Epidermal melanocyte (primary cell): ENCODE measurements around the gene ZDHHC3.
A peak's percentile ranks its signal among the peaks of the same experiment; 100 is the strongest.
"Not testable (repeated sequence)": the region's sequence is repeated elsewhere in the genome, so short reads cannot be mapped to it uniquely, and the experiment has no call there.

Experiments used
- DNase-seq: peaks from one replicate; pipeline ENCODE4 v3.0.0; 2011; ENCODE audit warnings: low spot score; ENCODE audit not compliant: insufficient read length

Gene ZDHHC3

GRCh38 chr3:44996556-44996969, 20.6 kb upstream of the ZDHHC3 start:
- no peak for DNase-seq

GRCh38 chr3:44995142-44995770, 19.3 kb upstream of the ZDHHC3 start:
- peak; percentile 27 for DNase-seq

GRCh38 chr3:44993471-44994205, 17.7 kb upstream of the ZDHHC3 start:
- peak; percentile 54 for DNase-seq

- DNase-seq: no peak
Measured at GRCh38 chr3:44992555-44993470, 16.8 kb upstream of the ZDHHC3 start.

GRCh38 chr3:44991326-44991725, 15.4 kb upstream of the ZDHHC3 start:
- DNase-seq: no peak

- DNase-seq: no peak
Measured at GRCh38 chr3:44989636-44990373, 13.8 kb upstream of the ZDHHC3 start.

GRCh38 chr3:44989141-44989540, 13.2 kb upstream of the ZDHHC3 start:
- no peak for DNase-seq

GRCh38 chr3:44988073-44988472, 12.1 kb upstream of the ZDHHC3 start:
- DNase-seq: no peak

- no peak for DNase-seq
Measured at GRCh38 chr3:44987332-44987731, 11.4 kb upstream of the ZDHHC3 start.

GRCh38 chr3:44986330-44986729, 10.4 kb upstream of the ZDHHC3 start:
- DNase-seq: not testable (repeated sequence)

GRCh38 chr3:44984335-44984734, 8.4 kb upstream of the ZDHHC3 start:
- DNase-seq: no peak

- DNase-seq: peak; percentile 70
Measured at GRCh38 chr3:44983484-44983941, 7.5 kb upstream of the ZDHHC3 start.

GRCh38 chr3:44982817-44983216, 6.8 kb upstream of the ZDHHC3 start:
- no peak for DNase-seq

- DNase-seq: no peak
Measured at GRCh38 chr3:44981751-44982150, 5.8 kb upstream of the ZDHHC3 start.

- DNase-seq: no peak
Measured at GRCh38 chr3:44981220-44981619, 5.2 kb upstream of the ZDHHC3 start.

GRCh38 chr3:44974416-44974815, 1.6 kb downstream of the ZDHHC3 start:
- DNase-seq: no peak

- DNase-seq: no peak
Measured at GRCh38 chr3:44970926-44971490, 5.0 kb downstream of the ZDHHC3 start.

GRCh38 chr3:44969828-44970179, 6.2 kb downstream of the ZDHHC3 start:
- DNase-seq: no peak

GRCh38 chr3:44969154-44969827, 6.7 kb downstream of the ZDHHC3 start:
- DNase-seq: no peak

- no peak for DNase-seq
Measured at GRCh38 chr3:44968447-44968858, 7.5 kb downstream of the ZDHHC3 start.
